ENCODE measurements around the gene RPL13A. TPM values are rescaled to one million over a fixed set of nuclear protein-coding genes. Genes with fewer than 3 reads are reported as not detected.
"Not testable (repeated sequence)": the region's sequence is repeated elsewhere in the genome, so short reads cannot be mapped to it uniquely, and the experiment has no call there.

Gene RPL13A
- total RNA-seq, 1 experiment from 2014 or later, result 2,724 TPM

GRCh38 chr19:49453013-49453756, 34.2 kb upstream of the RPL13A start, which contains the start of gene ALDH16A1:
Gene ALDH16A1 (plus strand): TSS chr19:49453225. CDS start chr19:49453332, 107 bp downstream.
- in situ Hi-C loops (cut with HindIII; ENCODE audit: low pct_unique_long_range_greater_than_20kb, low sequenced_read_pairs), result no loop called here
- peak; percentile 98 for DNase-seq (ENCODE audit: low read depth)

- in situ Hi-C loops (cut with HindIII; ENCODE audit: low pct_unique_long_range_greater_than_20kb, low sequenced_read_pairs), result no loop called here
- DNase-seq (ENCODE audit: low read depth), result no peak
Measured at GRCh38 chr19:49453757-49454240, 33.6 kb upstream of the RPL13A start.

GRCh38 chr19:49455773-49456172, 31.6 kb upstream of the RPL13A start:
- no peak for DNase-seq (ENCODE audit: low read depth)
- in situ Hi-C loops (cut with HindIII; ENCODE audit: low pct_unique_long_range_greater_than_20kb, low sequenced_read_pairs), result no loop called here

GRCh38 chr19:49456326-49456725, 31.1 kb upstream of the RPL13A start:
- in situ Hi-C loops (cut with HindIII; ENCODE audit: low pct_unique_long_range_greater_than_20kb, low sequenced_read_pairs), result no loop called here
- DNase-seq (ENCODE audit: low read depth), result peak; percentile 32

- DNase-seq (ENCODE audit: low read depth), result no peak
- in situ Hi-C loops (cut with HindIII; ENCODE audit: low pct_unique_long_range_greater_than_20kb, low sequenced_read_pairs), result no loop called here
Measured at GRCh38 chr19:49458567-49458903, 28.9 kb upstream of the RPL13A start.

GRCh38 chr19:49459388-49459787, 28.0 kb upstream of the RPL13A start:
- in situ Hi-C loops (cut with HindIII; ENCODE audit: low pct_unique_long_range_greater_than_20kb, low sequenced_read_pairs), result no loop called here
- no peak for DNase-seq (ENCODE audit: low read depth)

GRCh38 chr19:49461130-49461529, 26.3 kb upstream of the RPL13A start:
- in situ Hi-C loops (cut with HindIII; ENCODE audit: low pct_unique_long_range_greater_than_20kb, low sequenced_read_pairs), result not testable (repeated sequence)

GRCh38 chr19:49461656-49462055, 25.8 kb upstream of the RPL13A start:
- in situ Hi-C loops (cut with HindIII; ENCODE audit: low pct_unique_long_range_greater_than_20kb, low sequenced_read_pairs), result no loop called here

More at GRCh38 chr19:49461130-49461529, 26.3 kb upstream of the RPL13A start:
- DNase-seq (ENCODE audit: low read depth), result not testable (repeated sequence)

GRCh38 chr19:49462492-49462891, 24.9 kb upstream of the RPL13A start:
- DNase-seq (ENCODE audit: low read depth), result no peak
- in situ Hi-C loops (cut with HindIII; ENCODE audit: low pct_unique_long_range_greater_than_20kb, low sequenced_read_pairs), result no loop called here

More at GRCh38 chr19:49461656-49462055, 25.8 kb upstream of the RPL13A start:
- DNase-seq (ENCODE audit: low read depth), result no peak

- DNase-seq (ENCODE audit: low read depth), result no peak
- in situ Hi-C loops (cut with HindIII; ENCODE audit: low pct_unique_long_range_greater_than_20kb, low sequenced_read_pairs), result no loop called here
Measured at GRCh38 chr19:49463960-49464740, 23.3 kb upstream of the RPL13A start.

GRCh38 chr19:49465371-49465770, 22.0 kb upstream of the RPL13A start:
- DNase-seq (ENCODE audit: low read depth), result no peak
- in situ Hi-C loops (cut with HindIII; ENCODE audit: low pct_unique_long_range_greater_than_20kb, low sequenced_read_pairs), result no loop called here

- DNase-seq (ENCODE audit: low read depth), result no peak
- in situ Hi-C loops (cut with HindIII; ENCODE audit: low pct_unique_long_range_greater_than_20kb, low sequenced_read_pairs), result no loop called here
Measured at GRCh38 chr19:49468199-49468598, 19.2 kb upstream of the RPL13A start.

GRCh38 chr19:49468746-49469447, 18.5 kb upstream of the RPL13A start:
- in situ Hi-C loops (cut with HindIII; ENCODE audit: low pct_unique_long_range_greater_than_20kb, low sequenced_read_pairs), result no loop called here
- peak; percentile 69 for DNase-seq (ENCODE audit: low read depth)

- in situ Hi-C loops (cut with HindIII; ENCODE audit: low pct_unique_long_range_greater_than_20kb, low sequenced_read_pairs), result no loop called here
- no peak for DNase-seq (ENCODE audit: low read depth)
Measured at GRCh38 chr19:49469828-49470614, 17.4 kb upstream of the RPL13A start.

- in situ Hi-C loops (cut with HindIII; ENCODE audit: low pct_unique_long_range_greater_than_20kb, low sequenced_read_pairs), result no loop called here
- DNase-seq (ENCODE audit: low read depth), result no peak
Measured at GRCh38 chr19:49470615-49470978, 16.8 kb upstream of the RPL13A start.

GRCh38 chr19:49472936-49473335, 14.5 kb upstream of the RPL13A start:
- DNase-seq (ENCODE audit: low read depth), result no peak
- in situ Hi-C loops (cut with HindIII; ENCODE audit: low pct_unique_long_range_greater_than_20kb, low sequenced_read_pairs), result no loop called here

GRCh38 chr19:49473501-49473867, 13.9 kb upstream of the RPL13A start:
- in situ Hi-C loops (cut with HindIII; ENCODE audit: low pct_unique_long_range_greater_than_20kb, low sequenced_read_pairs), result not testable (repeated sequence)

GRCh38 chr19:49473868-49474541, 13.4 kb upstream of the RPL13A start, which contains the start of gene FLT3LG:
Gene FLT3LG (plus strand): TSS chr19:49474215. CDS start chr19:49474640, 425 bp downstream.
- in situ Hi-C loops (cut with HindIII; ENCODE audit: low pct_unique_long_range_greater_than_20kb, low sequenced_read_pairs), result no loop called here
- DNase-seq (ENCODE audit: low read depth), result peak; percentile 57

More at GRCh38 chr19:49473501-49473867, 13.9 kb upstream of the RPL13A start:
- not testable (repeated sequence) for DNase-seq (ENCODE audit: low read depth)
